Left lobe of liver (tissue), 2 donors: ENCODE measurements around the gene GCHFR. TPM values are rescaled to one million over a fixed set of nuclear protein-coding genes. Genes with fewer than 3 reads are reported as not detected.
A peak's percentile ranks its signal among the peaks of the same experiment; 100 is the strongest.

Experiments
- ATAC-seq: fragments of 200-7000 bp; cut with Tn5 transposase; one replicate; pipeline ENCODE4 v1.9.1; 2020; ENCODE audit warnings: mild to moderate bottlenecking, moderate library complexity
- DNase-seq: peaks from one replicate; pipeline ENCODE4 v3.0.0-alpha.2; 2020; ENCODE audit warnings: low spot score
- total RNA-seq: library from RNA; stranded (reverse); gene quantifications from one replicate; pipeline ENCODE4 v1.2.1, GENCODE V29; 2021
- donor health status: DM: no; HTN: no; CAD: no; lungs with moderate emphysema.
- donor health status: DM: no; HTN: yes; CAD: no.

Gene GCHFR
- total RNA-seq, 1 donor from 2014 or later, result 106 TPM

- DNase-seq (peak; percentile 92), ATAC-seq (peak; percentile 97)
Measured at GRCh38 chr15:40754883-40755811, 8.7 kb upstream of the GCHFR start, which contains the start of gene RMDN3. Gene RMDN3, minus strand, starts transcription at chr15:40755254. Its CDS starts 471 bp downstream, at chr15:40754783.

GRCh38 chr15:40755812-40756208 lies 8.1 kb upstream of the GCHFR start:
- no peak for DNase-seq
- no peak for ATAC-seq

GRCh38 chr15:40756938-40757337 lies 6.9 kb upstream of the GCHFR start:
- DNase-seq, result no peak
- no peak for ATAC-seq

GRCh38 chr15:40759961-40760360 lies 3.9 kb upstream of the GCHFR start:
- no peak for DNase-seq
- no peak for ATAC-seq

- ATAC-seq, result peak; percentile 52
- peak; percentile 93 for DNase-seq
Measured at GRCh38 chr15:40762919-40763800, 708 bp upstream of the GCHFR start.

GRCh38 chr15:40764629-40765103 lies 798 bp downstream of the GCHFR start:
- no peak for DNase-seq
- peak; percentile 2 for ATAC-seq

GRCh38 chr15:40766194-40766815 lies 2.4 kb downstream of the GCHFR start:
- no peak for DNase-seq

GRCh38 chr15:40766906-40767837 lies 3.3 kb downstream of the GCHFR start:
- no peak for ATAC-seq
- DNase-seq, result no peak

More at GRCh38 chr15:40766194-40766815, 2.4 kb downstream of the GCHFR start:
- no peak for ATAC-seq

- ATAC-seq (no peak), DNase-seq (no peak)
Measured at GRCh38 chr15:40767838-40768500, 4.1 kb downstream of the GCHFR start.

GRCh38 chr15:40768521-40769273 lies 4.8 kb downstream of the GCHFR start:
- DNase-seq (no peak), ATAC-seq (no peak)

- no peak for ATAC-seq
- no peak for DNase-seq
Measured at GRCh38 chr15:40769274-40770146, 5.6 kb downstream of the GCHFR start, which contains the start of gene C15orf62. Gene C15orf62, plus strand, starts transcription at chr15:40769980. Its CDS starts 516 bp downstream, at chr15:40770496.

GRCh38 chr15:40770147-40770721 lies 6.4 kb downstream of the GCHFR start:
- DNase-seq (no peak), ATAC-seq (no peak)

- DNase-seq (peak; percentile 90), ATAC-seq (peak; percentile 82)
Measured at GRCh38 chr15:40771242-40771641, 7.4 kb downstream of the GCHFR start.

- ATAC-seq (no peak), DNase-seq (no peak)
Measured at GRCh38 chr15:40772014-40772413, 8.1 kb downstream of the GCHFR start.

- DNase-seq (no peak), ATAC-seq (no peak)
Measured at GRCh38 chr15:40773496-40773895, 9.6 kb downstream of the GCHFR start.

- no peak for ATAC-seq
- DNase-seq, result no peak
Measured at GRCh38 chr15:40773902-40774301, 10.0 kb downstream of the GCHFR start.

- no peak for DNase-seq
Measured at GRCh38 chr15:40775007-40775406, 11.1 kb downstream of the GCHFR start.

More at GRCh38 chr15:40775007-40775406, 11.1 kb downstream of the GCHFR start:
- no peak for ATAC-seq
